BLaER1 (cell line): ENCODE results near the gene TUBGCP4.
"Not testable (repeated sequence)": the region's sequence is repeated elsewhere in the genome, so short reads cannot be mapped to it uniquely, and the experiment has no call there.

ENCODE experiments used
- H3K27ac ChIP-seq: shearing (Covaris generic); formaldehyde crosslinking; 2 replicates; pipeline ENCODE4 v1.8.1; 2022
- H3K27me3 ChIP-seq: shearing (Covaris generic); formaldehyde crosslinking; 2 replicates; pipeline ENCODE4 v1.8.1; 2022
- H3K36me3 ChIP-seq: shearing (Covaris generic); formaldehyde crosslinking; 2 replicates; pipeline ENCODE4 v1.8.1; 2022
- H3K4me1 ChIP-seq: shearing (Covaris generic); formaldehyde crosslinking; 2 replicates; pipeline ENCODE4 v1.8.1; 2022
- H3K4me2 ChIP-seq: shearing (Covaris generic); formaldehyde crosslinking; 2 replicates; pipeline ENCODE4 v1.8.1; 2022
- H3K4me3 ChIP-seq: shearing (Covaris generic); formaldehyde crosslinking; 2 replicates; pipeline ENCODE4 v1.8.1; 2022
- H3K9ac ChIP-seq: shearing (Covaris generic); formaldehyde crosslinking; 2 replicates; pipeline ENCODE4 v1.8.1; 2022
- H3K9me3 ChIP-seq: shearing (Covaris generic); formaldehyde crosslinking; 2 replicates; pipeline ENCODE4 v1.8.1; 2022
- H4K20me1 ChIP-seq: shearing (Covaris generic); formaldehyde crosslinking; 2 replicates; pipeline ENCODE4 v1.8.1; 2022
- Cebpa-rat ChIP-seq: shearing (Covaris generic); IDR thresholded peaks from 2 replicates; pipeline ENCODE4 v1.8.1; 2022

Gene TUBGCP4

DNA sequence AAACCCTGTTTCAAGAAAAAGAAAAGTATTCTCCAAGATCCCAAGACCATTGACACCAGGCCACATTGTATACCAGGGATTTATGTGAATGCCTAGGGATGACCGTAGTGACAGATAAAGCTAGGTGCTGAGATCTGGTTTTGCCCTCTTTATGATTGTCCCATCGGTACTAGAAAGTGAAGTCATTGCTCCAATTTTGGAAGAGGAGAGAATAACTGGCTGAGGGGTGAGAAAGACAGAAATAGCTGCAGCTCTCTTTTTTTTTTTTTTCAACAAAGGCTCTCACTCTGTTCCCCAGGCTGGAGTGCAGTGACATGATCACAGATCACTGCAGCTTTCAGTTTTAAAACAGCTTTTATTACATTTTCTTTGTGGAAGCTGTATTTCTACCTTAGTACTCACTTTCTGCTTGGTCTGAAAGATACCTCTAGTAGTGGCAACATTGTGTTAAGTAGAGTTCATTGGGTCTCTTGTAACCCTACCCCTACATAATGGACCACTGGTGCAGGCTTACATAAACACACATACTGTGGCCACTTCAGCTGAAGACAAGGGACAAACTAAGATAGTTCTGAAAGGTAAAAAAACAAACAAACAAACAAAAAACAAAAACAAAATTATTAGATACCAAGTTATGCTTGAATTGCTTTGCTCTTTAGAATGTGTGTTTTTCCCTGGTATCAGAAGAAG is 18.1 kb upstream of the TUBGCP4 start:
- no peak for TF ChIP-seq Cebpa-rat
- Histone ChIP-seq H3K4me3 (no peak overlapping the region), H3K4me1 (peaks cover 23% of the 10 kb centered on the region), H3K4me2 (no peak overlapping the region; the same call in 1 of the 2 replicates), H3K9me3 (peaks cover 11% of the 10 kb centered on the region), H4K20me1 (no peaks in the 10 kb centered on the region), H3K27me3 (no peaks in the 10 kb centered on the region), H3K27ac (no peak overlapping the region), H3K36me3 (peaks cover 24% of the 10 kb centered on the region), H3K9ac (no peak overlapping the region)

DNA sequence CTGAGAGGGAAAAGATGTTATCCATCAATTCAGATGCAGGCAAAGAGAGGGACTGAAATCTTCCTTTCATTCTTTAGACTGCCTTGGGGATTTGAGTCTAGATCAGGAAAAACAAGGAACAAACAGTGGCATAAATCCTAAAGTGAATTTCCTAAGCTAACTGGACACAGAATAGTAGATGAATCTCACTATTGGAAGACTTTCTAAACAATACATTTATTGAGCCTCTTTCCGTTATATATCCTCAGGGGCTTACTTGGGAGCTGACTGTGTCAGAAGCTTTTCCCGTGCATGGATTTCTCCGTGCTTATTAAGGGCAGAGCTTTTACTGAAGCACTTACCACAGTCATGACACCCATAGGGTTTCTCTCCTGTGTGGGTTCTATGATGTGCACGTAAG is 10.1 kb upstream of the TUBGCP4 start:
- Histone ChIP-seq H3K36me3 (peaks cover 96% of the 10 kb centered on the region), H3K4me1 (no peaks in the 10 kb centered on the region; the same call in 1 of the 2 replicates), H3K27ac (no peak overlapping the region), H4K20me1 (no peaks in the 10 kb centered on the region), H3K4me3 (peak overlapping the region; percentile 39), H3K27me3 (no peaks in the 10 kb centered on the region), H3K9ac (no peak overlapping the region), H3K9me3 (peaks cover 91% of the 10 kb centered on the region), H3K4me2 (no peak overlapping the region)
- TF ChIP-seq Cebpa-rat: no peak

DNA sequence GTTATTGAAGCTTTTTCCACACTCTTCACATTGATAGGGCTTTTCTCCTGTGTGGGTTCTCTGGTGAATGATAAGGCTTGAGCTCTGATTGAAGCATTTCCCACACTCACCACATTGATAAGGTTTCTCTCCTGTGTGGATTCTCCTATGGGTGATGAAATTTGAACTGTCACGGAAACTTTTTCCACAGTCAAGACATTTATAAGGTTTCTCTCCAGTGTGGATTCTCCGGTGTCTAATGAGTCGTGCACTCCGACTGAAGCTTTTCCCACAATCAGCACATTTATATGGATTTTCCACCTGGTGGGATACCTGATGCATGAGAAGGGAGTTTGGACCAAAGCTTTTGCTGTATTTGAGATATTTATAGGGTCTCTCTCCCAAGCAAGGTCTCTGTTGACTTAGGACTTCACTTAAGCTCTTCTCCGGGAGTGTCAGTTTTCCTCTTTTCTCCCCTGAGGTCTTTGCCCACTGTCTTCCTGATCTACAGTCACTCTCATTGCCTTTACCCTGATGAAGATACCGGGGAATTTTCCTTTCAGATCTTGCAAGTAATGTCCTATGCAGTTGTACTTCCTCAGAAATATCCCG is 9.5 kb upstream of the TUBGCP4 start:
- Histone ChIP-seq H3K9me3 (peaks cover 97% of the 10 kb centered on the region), H3K27me3 (no peaks in the 10 kb centered on the region), H3K36me3 (peaks cover 100% of the 10 kb centered on the region)

DNA sequence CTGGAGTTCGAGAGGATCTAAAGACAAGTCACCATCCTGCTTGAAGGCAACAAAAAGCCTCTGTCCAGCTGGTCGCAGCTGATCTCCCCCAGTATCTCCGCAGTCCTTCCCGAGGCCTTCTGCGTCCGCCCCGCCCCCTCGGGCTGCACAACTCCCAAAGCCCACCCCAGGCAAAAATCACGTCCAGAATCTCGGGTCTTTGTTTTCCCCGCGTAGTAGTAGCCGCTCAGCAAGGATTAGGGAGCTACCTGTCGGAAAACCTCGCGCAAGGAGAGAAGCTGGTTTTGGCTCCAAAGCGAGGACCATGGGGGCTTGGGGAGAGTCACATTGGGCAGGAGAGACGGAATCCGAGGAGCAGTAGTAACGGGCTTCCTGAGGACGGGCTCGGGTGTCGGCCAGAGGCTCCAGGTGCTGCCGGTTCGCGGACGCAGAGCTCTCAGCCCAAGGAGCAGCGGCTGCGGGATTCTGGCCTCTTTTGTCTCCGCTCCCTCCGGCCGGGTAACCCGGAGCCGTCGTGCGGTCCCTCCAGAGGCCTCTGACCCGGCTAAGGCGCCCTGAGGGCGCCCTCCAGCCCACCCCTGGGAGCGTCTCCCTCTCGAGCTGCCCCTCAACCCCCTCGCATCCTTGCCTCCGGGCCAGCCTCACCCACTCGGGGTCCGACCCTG is 459 bp upstream of the TUBGCP4 start:
- TF ChIP-seq Cebpa-rat: no peak
- Histone ChIP-seq H3K9me3 (peaks cover 41% of the 10 kb centered on the region), H3K4me2 (peak overlapping the region; percentile 87), H3K27me3 (no peaks in the 10 kb centered on the region), H3K4me1 (peaks cover 35% of the 10 kb centered on the region), H3K9ac (peak overlapping the region; percentile 94), H3K27ac (peak overlapping the region; percentile 94), H3K36me3 (peaks cover 57% of the 10 kb centered on the region), H3K4me3 (peak overlapping the region; percentile 84), H4K20me1 (peaks cover 12% of the 10 kb centered on the region; the same call in 1 of the 2 replicates)

More for the DNA sequence above, 9.5 kb upstream of the TUBGCP4 start:
- no peak overlapping the region for H3K27ac ChIP-seq
- no peaks in the 10 kb centered on the region; the same call in 1 of the 2 replicates for H3K4me1 ChIP-seq
- no peak for TF ChIP-seq Cebpa-rat
- no peaks in the 10 kb centered on the region for H4K20me1 ChIP-seq
- no peak overlapping the region for H3K4me2 ChIP-seq
- H3K9ac ChIP-seq: no peak overlapping the region
- peak overlapping the region; percentile 39 for H3K4me3 ChIP-seq

DNA sequence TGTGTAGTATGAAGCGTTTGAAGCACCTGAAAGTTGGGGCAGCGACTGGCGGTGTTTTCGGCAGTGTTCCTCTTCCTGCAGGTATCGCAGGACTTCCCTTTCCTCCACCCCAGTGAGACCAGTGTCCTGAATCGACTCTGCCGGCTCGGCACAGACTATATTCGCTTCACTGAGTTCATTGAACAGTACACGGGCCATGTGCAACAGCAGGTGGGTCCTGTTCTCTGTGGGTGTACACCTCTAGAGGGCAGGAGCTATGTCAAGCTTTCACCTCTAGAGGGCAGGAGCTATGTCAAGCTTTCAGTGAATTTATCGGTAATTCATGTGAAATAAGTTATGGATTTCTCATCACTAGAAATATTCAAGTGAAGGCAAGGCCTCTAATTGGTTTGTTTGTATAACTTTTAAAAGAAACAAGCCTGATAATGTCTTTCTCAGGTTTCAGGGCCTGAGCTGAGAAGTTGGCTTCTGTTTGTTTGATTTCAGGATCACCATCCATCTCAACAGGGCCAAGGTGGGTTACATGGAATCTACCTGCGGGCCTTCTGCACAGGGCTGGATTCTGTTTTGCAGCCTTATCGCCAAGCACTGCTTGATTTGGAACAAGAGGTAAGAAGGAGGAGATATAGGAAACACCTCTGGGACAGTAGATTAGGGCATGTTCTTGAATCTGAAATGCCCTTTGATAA is 5.3 kb downstream of the TUBGCP4 start:
- H3K36me3 ChIP-seq: peaks cover 70% of the 10 kb centered on the region
- H3K4me3 ChIP-seq: no peak overlapping the region
- H3K9ac ChIP-seq: no peak overlapping the region
- H3K4me1 ChIP-seq: peaks cover 25% of the 10 kb centered on the region
- no peak overlapping the region for H3K27ac ChIP-seq
- H3K4me2 ChIP-seq: peak overlapping the region; percentile 39
- H4K20me1 ChIP-seq: peaks cover 12% of the 10 kb centered on the region; the same call in 1 of the 2 replicates
- H3K9me3 ChIP-seq: peaks cover 3% of the 10 kb centered on the region; the same call in 1 of the 2 replicates
- no peak for TF ChIP-seq Cebpa-rat
- no peaks in the 10 kb centered on the region for H3K27me3 ChIP-seq

DNA sequence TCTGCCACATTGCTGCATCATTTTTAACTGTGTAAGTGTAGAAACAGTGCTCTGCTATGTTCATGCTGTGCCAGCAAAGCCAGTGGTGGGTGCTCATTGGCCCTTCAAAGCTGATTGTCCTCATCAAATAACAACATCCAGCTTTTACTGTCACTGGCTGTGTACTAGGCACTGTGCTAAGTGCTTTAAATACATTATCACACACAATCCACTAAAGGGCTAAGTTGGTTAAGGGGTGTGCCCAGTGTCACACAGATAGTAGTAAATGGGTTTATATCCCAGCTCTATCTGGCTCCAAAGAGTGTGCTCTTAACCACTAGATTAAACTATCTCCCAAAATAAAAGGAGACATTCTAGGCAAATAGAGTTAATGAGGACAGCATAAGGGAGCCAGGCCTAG is 7.7 kb downstream of the TUBGCP4 start:
- Histone ChIP-seq H4K20me1 (peaks cover 12% of the 10 kb centered on the region; the same call in 1 of the 2 replicates), H3K36me3 (peaks cover 91% of the 10 kb centered on the region), H3K4me2 (no peak overlapping the region), H3K4me1 (peaks cover 8% of the 10 kb centered on the region), H3K4me3 (no peak overlapping the region), H3K27me3 (no peaks in the 10 kb centered on the region), H3K9ac (no peak overlapping the region), H3K9me3 (peaks cover 3% of the 10 kb centered on the region; the same call in 1 of the 2 replicates), H3K27ac (no peak overlapping the region)
- TF ChIP-seq Cebpa-rat: no peak

DNA sequence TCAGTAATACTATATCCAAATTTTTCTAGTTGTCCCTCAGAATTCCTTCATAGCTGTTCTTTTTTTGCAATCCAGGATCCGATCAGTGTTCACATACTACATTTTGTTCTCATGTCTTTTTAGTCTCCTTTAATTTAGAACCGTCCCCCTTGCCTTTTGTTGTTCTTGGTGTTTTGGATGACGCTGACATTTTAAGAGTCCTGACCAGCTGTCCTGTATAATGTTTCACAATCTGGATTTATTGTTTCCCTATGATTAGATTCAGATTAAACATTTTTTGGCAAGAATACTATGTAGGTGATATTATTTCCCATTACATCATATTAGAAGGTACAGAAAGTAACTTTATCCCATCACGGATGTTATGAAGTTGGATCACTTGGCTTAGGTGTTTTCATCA is 11.4 kb downstream of the TUBGCP4 start:
- Histone ChIP-seq H3K36me3 (peaks cover 96% of the 10 kb centered on the region), H3K4me1 (no peaks in the 10 kb centered on the region), H3K4me3 (no peak overlapping the region), H3K9me3 (no peaks in the 10 kb centered on the region), H3K9ac (no peak overlapping the region), H3K27me3 (no peaks in the 10 kb centered on the region), H3K4me2 (no peak overlapping the region), H4K20me1 (no peaks in the 10 kb centered on the region), H3K27ac (no peak overlapping the region)
- no peak for TF ChIP-seq Cebpa-rat

DNA sequence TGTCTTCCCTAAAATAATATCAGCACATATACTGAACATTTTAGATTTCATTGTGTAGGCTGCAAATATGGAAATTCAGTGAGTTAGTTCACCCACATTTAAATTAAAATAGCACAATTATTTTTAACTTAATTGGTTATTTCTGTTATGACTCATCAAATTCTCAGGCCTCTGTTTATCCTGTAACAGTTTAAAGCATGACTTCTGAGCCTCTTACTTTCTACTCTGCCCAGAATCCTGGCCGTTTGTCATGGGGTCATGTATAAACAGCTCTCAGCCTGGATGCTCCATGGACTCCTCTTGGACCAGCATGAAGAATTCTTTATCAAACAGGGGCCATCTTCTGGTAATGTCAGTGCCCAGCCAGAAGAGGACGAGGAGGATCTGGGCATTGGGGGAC is 12.2 kb downstream of the TUBGCP4 start:
- no peak overlapping the region for H3K4me2 ChIP-seq
- peaks cover 96% of the 10 kb centered on the region for H3K36me3 ChIP-seq
- no peak for TF ChIP-seq Cebpa-rat
- no peak overlapping the region for H3K27ac ChIP-seq
- no peaks in the 10 kb centered on the region for H3K4me1 ChIP-seq
- H3K9me3 ChIP-seq: no peaks in the 10 kb centered on the region
- H4K20me1 ChIP-seq: no peaks in the 10 kb centered on the region
- no peak overlapping the region for H3K4me3 ChIP-seq
- no peak overlapping the region for H3K9ac ChIP-seq
- H3K27me3 ChIP-seq: no peaks in the 10 kb centered on the region

DNA sequence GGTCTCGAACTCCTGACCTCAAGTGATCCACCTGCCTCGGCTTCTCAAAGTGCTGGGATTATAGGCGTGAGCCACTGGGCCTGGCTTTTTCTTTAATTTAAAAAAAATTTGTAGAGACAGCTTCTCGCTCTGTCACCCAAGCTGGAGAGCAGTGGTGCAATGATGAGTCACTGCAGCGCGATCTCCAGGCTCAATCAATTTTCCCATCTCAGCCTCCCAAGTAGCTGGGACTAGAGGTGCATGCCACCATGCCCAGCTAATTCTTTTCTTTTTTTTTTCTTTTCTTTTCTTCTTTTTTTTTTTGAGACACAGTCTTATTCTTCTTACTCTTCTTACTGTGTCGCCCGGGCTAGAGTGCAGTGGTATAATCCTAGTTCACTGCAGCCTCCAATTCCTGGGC is 19.8 kb downstream of the TUBGCP4 start:
- H3K4me2 ChIP-seq: no peak overlapping the region
- H3K27ac ChIP-seq: no peak overlapping the region
- no peaks in the 10 kb centered on the region for H3K4me1 ChIP-seq
- H3K27me3 ChIP-seq: no peaks in the 10 kb centered on the region
- H3K9ac ChIP-seq: no peak overlapping the region
- no peak for TF ChIP-seq Cebpa-rat
- peaks cover 14% of the 10 kb centered on the region; the same call in 1 of the 2 replicates for H4K20me1 ChIP-seq
- H3K4me3 ChIP-seq: no peak overlapping the region
- peaks cover 84% of the 10 kb centered on the region for H3K36me3 ChIP-seq
- no peaks in the 10 kb centered on the region for H3K9me3 ChIP-seq

DNA sequence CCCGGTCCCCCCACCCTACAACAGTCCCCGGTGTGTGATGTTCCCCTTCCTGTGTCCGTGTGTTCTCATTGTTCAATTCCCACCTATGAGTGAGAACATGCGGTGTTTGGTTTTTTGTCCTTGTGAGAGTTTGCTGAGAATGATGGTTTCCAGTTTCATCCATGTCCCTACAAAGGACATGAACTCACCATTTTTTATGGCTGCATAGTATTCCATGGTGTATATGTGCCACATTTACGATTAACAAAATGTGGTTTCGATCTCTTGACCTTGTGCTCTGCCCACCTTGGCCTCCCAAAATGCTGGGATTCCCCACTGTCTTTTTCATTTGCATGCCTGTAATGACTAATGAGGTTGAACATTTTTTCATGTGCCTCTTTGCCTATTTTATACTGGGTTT is 22.7 kb downstream of the TUBGCP4 start:
- not testable (repeated sequence) for H3K9me3 ChIP-seq, H3K4me1 ChIP-seq, H3K4me2 ChIP-seq, H3K27ac ChIP-seq, H3K27me3 ChIP-seq, H3K9ac ChIP-seq, H3K4me3 ChIP-seq
- Histone ChIP-seq H3K36me3 (peaks cover 86% of the 10 kb centered on the region), H4K20me1 (peaks cover 19% of the 10 kb centered on the region; the same call in 1 of the 2 replicates)
